ENCODE measurements around the gene HABP2.
A peak's percentile ranks its signal among the peaks of the same experiment; 100 is the strongest.

The HABP2 gene

GRCh38 chr10:113527211-113527906 lies 25.5 kb upstream of the HABP2 start:
- peak; percentile 48 for DNase-seq

DNA sequence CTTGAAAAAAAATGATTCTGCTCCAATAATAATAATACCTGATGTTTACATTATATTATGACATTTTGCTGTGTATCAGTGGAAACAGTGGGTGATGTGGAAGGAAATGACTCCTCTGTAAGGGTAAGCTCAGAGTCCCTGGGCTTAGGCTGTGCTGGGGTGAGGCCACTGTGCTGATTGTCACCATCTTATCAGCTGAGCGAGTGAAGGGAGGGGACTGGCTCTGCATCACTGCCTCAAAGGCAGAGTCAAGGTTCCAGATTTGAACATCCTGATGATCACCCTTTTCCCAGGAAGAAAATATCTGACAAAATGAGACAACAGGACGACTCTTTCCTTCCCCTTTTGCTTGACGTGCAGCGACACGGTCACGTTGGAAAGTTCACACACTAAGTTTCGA lies 24.0 kb upstream of the HABP2 start:
- no peak for DNase-seq

DNA sequence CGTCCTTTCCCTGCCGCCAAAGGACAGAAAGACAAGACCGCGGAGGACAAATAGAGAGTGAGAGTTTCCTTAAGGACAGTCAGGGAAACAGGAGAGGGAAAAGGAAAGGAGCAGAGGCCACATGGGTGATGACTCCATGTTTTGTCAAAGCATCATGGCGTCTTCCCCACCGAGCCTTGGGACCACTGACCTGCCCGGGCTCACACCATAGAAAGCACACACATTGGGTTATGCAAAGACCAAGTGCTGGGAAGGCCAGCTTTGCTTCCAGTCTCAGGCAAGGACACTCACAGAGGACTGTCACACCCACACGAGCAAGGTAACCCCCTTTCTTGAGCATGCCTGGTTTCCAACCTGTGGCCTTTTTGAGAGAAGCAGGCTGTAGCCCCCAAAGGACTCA lies 23.3 kb upstream of the HABP2 start:
- DNase-seq: no peak

- no peak for DNase-seq
Observed at GRCh38 chr10:113530476-113530875, 22.4 kb upstream of the HABP2 start.

DNA sequence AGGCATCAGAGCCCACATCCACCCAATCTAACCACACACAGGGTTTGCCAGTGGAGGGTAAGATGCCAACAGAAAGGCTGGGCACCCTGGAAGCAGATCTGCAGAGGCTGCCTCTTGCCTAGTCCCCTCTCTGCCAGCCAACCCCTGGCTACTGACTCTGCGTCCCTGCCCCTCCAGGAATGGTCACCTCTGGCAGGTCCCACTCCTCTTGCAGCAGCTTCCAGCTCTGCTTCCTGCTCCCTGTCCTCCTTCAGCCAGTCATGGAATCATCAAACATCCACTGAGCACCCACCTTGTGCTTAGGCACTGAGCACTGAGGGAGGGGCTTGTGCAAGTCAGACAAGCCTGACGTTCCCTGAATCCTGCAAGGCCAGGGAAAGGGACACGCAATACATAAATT lies 20.1 kb upstream of the HABP2 start:
- no peak for DNase-seq

DNA sequence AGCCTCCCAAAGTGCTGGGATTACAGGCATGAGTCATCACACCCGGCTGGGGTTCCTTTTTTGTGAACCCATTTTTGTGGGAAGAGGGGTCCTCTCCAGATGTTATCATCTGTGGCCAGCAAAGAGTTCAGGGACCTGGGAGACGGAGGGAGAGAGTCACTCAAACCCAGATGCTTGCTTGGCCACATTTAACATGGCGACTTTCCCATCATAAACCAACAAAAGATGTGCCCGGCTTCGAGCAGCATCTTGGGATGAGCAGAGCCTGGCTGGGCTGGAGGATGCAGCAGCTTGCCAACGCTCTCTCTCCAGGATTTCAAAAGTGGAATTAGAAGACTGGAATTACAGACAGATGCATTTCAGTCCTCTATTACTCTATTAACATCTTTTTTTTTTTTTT lies 19.1 kb upstream of the HABP2 start:
- no peak for DNase-seq

GRCh38 chr10:113534423-113534822 lies 18.4 kb upstream of the HABP2 start:
- DNase-seq: no peak

- no peak for DNase-seq
Observed at GRCh38 chr10:113537672-113538071, 15.2 kb upstream of the HABP2 start.

GRCh38 chr10:113538151-113538550 lies 14.7 kb upstream of the HABP2 start:
- no peak for DNase-seq

- DNase-seq: no peak
Observed at GRCh38 chr10:113539789-113540188, 13.1 kb upstream of the HABP2 start.

- DNase-seq: no peak
Observed at GRCh38 chr10:113540845-113541548, 11.9 kb upstream of the HABP2 start.

DNA sequence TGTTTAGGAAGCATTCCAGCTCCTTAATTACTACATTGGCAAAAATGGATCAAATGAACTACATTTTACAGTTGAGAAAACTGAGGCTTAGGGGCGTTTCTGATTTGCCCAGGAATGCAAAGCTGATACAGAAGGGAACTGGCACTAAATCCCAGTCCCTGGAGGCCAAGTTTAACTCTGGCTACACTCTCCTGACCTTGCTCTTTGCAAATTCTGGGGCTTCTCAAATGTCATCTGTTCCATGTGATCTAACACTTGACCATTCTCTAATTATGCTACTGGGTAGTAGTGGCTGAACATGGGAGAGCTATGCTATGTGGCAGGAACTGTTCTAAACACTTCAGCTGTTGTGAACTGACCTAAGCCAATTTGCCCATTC lies 11.3 kb upstream of the HABP2 start:
- no peak for DNase-seq

DNA sequence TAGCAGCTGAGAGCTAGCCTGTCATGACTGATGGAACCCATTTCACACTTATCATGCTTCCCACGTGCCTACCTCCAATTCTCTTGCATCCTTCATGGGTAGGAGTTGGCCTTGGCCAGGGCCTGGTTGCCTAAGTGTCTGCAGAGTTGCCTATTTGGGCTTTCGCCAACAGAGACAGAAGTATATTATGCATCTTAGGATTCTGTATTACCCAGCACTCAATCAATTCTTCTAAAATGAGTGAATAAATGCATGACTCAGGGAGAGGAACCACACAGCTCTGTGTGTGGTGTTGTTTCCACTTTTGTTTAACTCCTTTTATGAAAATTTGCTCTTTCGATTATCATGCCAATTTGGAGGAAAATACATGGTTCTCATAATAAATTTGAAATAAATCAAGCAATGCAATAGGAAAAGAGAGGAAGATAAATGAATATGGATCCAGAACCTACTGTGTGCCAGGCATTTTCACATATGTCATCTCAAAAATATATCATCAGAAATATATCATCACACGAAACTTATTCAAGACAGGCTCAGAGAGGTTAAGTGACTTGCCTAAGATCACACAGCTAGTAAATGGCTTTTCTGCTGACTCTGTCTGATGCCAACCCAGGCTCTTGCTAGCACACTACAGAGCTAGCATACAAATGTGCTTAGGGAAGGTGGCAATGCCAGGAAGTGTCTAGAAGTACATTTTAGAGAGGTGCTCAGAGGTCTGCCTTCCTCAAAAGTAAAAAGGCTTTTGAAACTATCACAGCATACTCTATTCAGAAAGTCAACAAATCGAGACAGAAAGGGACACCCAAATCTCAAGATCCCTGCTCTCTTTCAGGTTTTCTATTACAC lies 9.5 kb upstream of the HABP2 start:
- no peak for DNase-seq

- DNase-seq: no peak
Observed at GRCh38 chr10:113544392-113544791, 8.5 kb upstream of the HABP2 start.

GRCh38 chr10:113547426-113547825 lies 5.4 kb upstream of the HABP2 start:
- no peak for DNase-seq

DNA sequence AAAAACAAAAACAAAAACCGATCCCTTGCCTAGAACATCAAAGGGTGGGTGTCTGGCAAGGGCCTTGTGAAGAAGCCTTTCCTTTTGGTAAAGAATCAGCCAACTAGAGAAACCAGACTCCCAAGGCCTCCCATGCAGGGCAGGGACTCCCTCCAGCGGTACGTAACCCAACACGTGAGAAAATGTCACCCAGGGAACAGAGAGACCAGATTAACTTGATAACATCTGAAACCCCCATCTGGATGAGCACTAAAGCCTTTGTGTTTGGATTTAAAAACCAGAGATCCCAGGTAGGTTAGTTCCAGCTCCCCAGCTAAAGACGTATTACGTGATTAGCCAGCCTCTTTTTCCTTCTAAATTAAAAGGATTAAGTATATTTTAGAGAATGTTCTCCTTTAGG lies 3.0 kb upstream of the HABP2 start:
- no peak for DNase-seq

DNA sequence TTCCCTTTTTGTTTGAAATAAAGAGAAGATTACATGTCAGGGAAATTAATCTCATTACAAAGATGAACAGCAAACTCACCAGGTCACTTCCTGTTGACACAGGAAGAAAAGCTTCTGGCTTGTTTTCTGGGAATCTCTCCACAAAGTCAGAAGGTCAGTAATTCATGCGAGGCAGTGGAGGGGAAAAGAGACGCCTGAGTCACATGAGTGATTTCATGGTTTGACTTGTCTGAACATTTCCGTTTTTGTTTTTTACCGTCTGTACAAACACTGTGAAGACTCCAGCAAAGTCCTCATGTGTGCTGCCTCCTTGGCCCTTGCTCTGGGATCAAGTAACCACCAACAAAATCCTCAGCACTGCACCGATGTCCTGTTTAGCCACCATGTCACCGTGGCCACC lies 2.5 kb upstream of the HABP2 start:
- no peak for DNase-seq

DNA sequence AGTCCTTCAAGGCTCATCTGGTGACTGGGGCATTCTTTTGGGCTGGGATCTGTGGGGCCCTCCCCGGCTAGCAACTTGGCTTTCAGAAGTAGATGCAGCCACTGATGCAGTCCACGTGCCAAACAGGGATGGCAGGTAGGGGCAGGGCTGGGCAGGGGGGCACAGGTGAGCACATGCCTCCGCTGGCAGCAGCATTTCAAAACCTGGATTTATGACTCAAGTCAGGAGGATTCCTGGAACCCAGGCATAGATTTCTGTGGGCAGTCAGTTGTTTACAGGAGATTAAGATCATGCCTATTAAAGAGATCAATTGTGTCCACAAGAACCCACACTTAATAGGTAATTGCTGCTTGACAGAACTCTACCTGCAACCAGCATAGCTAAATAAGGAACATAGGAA lies 839 bp upstream of the HABP2 start:
- DNase-seq: no peak

DNA sequence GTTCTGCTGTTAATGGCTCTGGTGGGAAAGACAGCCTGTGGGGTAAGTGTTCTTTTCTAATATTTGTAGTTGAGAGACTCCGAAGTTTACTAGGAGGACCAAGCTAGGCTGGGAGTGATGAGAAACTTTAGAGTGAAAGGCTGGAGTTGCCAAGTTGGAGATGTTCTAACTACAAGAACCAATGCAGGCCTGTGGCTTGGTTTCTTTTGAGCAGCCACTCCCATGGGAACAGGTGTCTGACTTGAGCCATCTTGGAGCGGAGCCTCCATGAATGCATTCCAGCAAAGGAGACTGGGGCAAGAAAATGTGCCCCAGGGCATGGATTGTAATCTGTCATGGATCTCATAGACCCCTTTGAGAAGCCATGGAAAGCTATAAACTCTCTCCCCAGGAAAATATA lies 296 bp downstream of the HABP2 start:
- DNase-seq: no peak

DNA sequence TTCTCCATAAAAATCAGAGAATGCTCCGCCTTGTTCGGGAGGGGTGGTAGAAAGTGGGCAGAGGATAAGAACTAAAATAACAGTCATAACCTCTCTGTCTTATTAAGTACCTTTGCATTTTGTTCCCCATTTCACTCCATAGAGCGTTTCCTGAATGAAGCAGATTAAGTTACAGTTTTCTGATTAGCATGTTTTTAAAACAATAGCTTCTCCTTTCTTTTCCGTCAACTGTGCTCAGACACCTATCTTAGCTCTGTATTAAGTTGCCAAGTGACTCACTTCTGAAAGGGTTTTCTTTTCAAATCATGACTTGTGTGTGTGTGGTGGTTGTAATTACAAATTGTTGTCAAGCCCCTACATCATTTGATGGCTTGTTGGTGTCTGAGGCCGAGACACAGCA lies 1.4 kb downstream of the HABP2 start:
- no peak for DNase-seq

- DNase-seq: no peak
Observed at GRCh38 chr10:113555245-113555644, 2.4 kb downstream of the HABP2 start.

- DNase-seq: no peak
Observed at GRCh38 chr10:113555751-113556150, 2.9 kb downstream of the HABP2 start.

DNA sequence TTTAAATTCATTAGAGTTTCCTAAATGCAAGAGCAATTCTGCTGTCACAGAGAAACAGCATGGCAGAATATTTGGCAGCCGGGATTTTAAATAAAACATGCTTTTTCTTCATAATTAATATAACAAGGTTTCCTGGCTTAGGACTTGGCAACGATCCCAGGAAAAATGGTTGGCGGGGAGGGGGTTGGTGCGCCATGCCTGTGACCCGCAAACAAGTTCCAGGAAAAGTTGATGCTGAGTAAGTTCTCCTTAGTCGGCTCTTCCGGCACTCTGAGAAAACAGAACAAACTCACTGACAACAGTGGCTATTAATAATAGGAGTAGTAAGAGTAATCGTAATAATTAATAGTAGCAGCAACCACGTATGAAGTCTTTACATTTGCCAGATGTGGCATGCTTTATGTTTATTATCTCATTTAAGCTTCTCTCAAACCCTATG lies 4.6 kb downstream of the HABP2 start:
- DNase-seq: peak; percentile 68

DNA sequence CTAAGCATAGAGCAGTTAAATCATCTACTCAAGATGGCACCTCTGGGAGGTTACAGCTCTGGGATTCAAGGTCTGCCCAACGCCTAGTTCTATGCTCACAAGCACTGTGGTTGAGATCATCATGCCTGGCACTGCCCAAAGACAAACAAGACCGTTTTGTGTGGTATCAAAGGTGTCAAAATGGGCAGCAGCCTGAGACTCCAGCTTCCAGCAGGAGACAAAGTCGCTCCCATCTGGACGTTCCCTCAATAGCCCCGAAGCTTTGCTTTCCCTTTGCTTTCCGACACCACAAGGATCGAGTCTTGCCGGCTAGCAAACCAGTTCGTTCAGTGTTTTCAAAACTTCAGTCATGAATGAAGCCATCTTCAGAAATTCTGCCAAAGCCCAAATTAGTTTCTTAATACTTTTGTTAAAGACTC lies 5.1 kb downstream of the HABP2 start:
- DNase-seq: no peak
